HG02870 (cell line): ENCODE data around the gene L3MBTL4.
"Not testable (repeated sequence)": the region's sequence is repeated elsewhere in the genome, so short reads cannot be mapped to it uniquely, and the experiment has no call there.

ENCODE experiments used
- ATAC-seq: cut with Tn5 transposase; IDR thresholded peaks from one replicate; pipeline ENCODE4 v1.9.1; 2021; ENCODE audit warnings: mild to moderate bottlenecking, moderate library complexity; ENCODE audit not compliant: unreplicated experiment

L3MBTL4 gene

GRCh38 chr18:6406910-6407470, 7.7 kb downstream of the L3MBTL4 start:
- ATAC-seq = no peak

GRCh38 chr18:6406075-6406909, 8.4 kb downstream of the L3MBTL4 start:
- ATAC-seq = no peak

- ATAC-seq = no peak
Measured at GRCh38 chr18:6405237-6406074, 9.3 kb downstream of the L3MBTL4 start.

- ATAC-seq = no peak
Measured at GRCh38 chr18:6404834-6405233, 9.9 kb downstream of the L3MBTL4 start.

GRCh38 chr18:6401687-6402086, 13.0 kb downstream of the L3MBTL4 start:
- ATAC-seq = no peak

- ATAC-seq = no peak
Measured at GRCh38 chr18:6399776-6400175, 14.9 kb downstream of the L3MBTL4 start.

- ATAC-seq = no peak
Measured at GRCh38 chr18:6397931-6398566, 16.7 kb downstream of the L3MBTL4 start.

GRCh38 chr18:6396847-6397246, 17.9 kb downstream of the L3MBTL4 start:
- ATAC-seq = no peak

- no peak for ATAC-seq
Measured at GRCh38 chr18:6396276-6396675, 18.4 kb downstream of the L3MBTL4 start.

GRCh38 chr18:6389005-6389404, 25.7 kb downstream of the L3MBTL4 start:
- ATAC-seq = no peak

- no peak for ATAC-seq
Measured at GRCh38 chr18:6382963-6383362, 31.7 kb downstream of the L3MBTL4 start.

- ATAC-seq = not testable (repeated sequence)
Measured at GRCh38 chr18:6377473-6377872, 37.2 kb downstream of the L3MBTL4 start.

GRCh38 chr18:6376433-6377229, 38.1 kb downstream of the L3MBTL4 start:
- ATAC-seq = no peak

- no peak for ATAC-seq
Measured at GRCh38 chr18:6374935-6375529, 39.7 kb downstream of the L3MBTL4 start.

GRCh38 chr18:6374340-6374739, 40.4 kb downstream of the L3MBTL4 start:
- no peak for ATAC-seq

GRCh38 chr18:6373187-6373586, 41.5 kb downstream of the L3MBTL4 start:
- ATAC-seq = no peak

GRCh38 chr18:6370886-6371635, 43.6 kb downstream of the L3MBTL4 start:
- ATAC-seq = no peak

- ATAC-seq = no peak
Measured at GRCh38 chr18:6370410-6370809, 44.3 kb downstream of the L3MBTL4 start.

GRCh38 chr18:6368017-6368416, 46.7 kb downstream of the L3MBTL4 start:
- no peak for ATAC-seq
